ENCODE measurements around the gene NHSL2. TPM values are rescaled to one million over a fixed set of nuclear protein-coding genes. Genes with fewer than 3 reads are reported as not detected.

NHSL2 gene
- total RNA-seq, 2 donors from 2014 or later = 5.5 to 9.3 TPM

- Histone ChIP-seq H3K4me3 (no peak overlapping the region), H3K4me1 (peaks cover 0 to 5% of the 10 kb centered on the region in 2 donors), H3K36me3 (no peaks in the 10 kb centered on the region), H3K27ac (no peak overlapping the region), H3K27me3 (no peaks in the 10 kb centered on the region), H3K9me3 (no peaks in the 10 kb centered on the region)
- peak; percentile 45 to 70 for TF ChIP-seq CTCF (IDR thresholded peaks at IDR 0.05)
- DNase-seq (ENCODE audit: low spot score) = no peak
Observed at GRCh38 chrX:71998836-71999509, 88.3 kb downstream of the NHSL2 start.

GRCh38 chrX:71999535-71999934 lies 88.9 kb downstream of the NHSL2 start:
- H3K4me1 ChIP-seq = peaks cover 0 to 9% of the 10 kb centered on the region in 2 donors
- H3K9me3 ChIP-seq = no peaks in the 10 kb centered on the region
- H3K4me3 ChIP-seq = no peak overlapping the region
- no peaks in the 10 kb centered on the region for H3K27me3 ChIP-seq
- TF ChIP-seq CTCF (IDR thresholded peaks at IDR 0.05) = no peak
- DNase-seq (ENCODE audit: low spot score) = no peak
- H3K27ac ChIP-seq = no peak overlapping the region
- no peaks in the 10 kb centered on the region for H3K36me3 ChIP-seq

- Histone ChIP-seq H3K9me3 (no peaks in the 10 kb centered on the region), H3K4me1 (peaks cover 0 to 9% of the 10 kb centered on the region in 2 donors), H3K27ac (no peak overlapping the region), H3K4me3 (no peak overlapping the region), H3K36me3 (no peaks in the 10 kb centered on the region), H3K27me3 (no peaks in the 10 kb centered on the region)
- no peak for TF ChIP-seq CTCF (IDR thresholded peaks at IDR 0.05)
- no peak for DNase-seq (ENCODE audit: low spot score)
Observed at GRCh38 chrX:72001471-72001870, 90.8 kb downstream of the NHSL2 start.

GRCh38 chrX:72001906-72002305 lies 91.3 kb downstream of the NHSL2 start:
- Histone ChIP-seq H3K27me3 (no peaks in the 10 kb centered on the region), H3K4me1 (peaks cover 0 to 9% of the 10 kb centered on the region in 2 donors), H3K27ac (no peak overlapping the region), H3K9me3 (no peaks in the 10 kb centered on the region), H3K4me3 (no peak overlapping the region), H3K36me3 (no peaks in the 10 kb centered on the region)
- TF ChIP-seq CTCF (IDR thresholded peaks at IDR 0.05) = no peak
- no peak for DNase-seq (ENCODE audit: low spot score)

- Histone ChIP-seq H3K27ac (no peak overlapping the region), H3K9me3 (no peaks in the 10 kb centered on the region), H3K36me3 (no peaks in the 10 kb centered on the region), H3K4me1 (peaks cover 0 to 9% of the 10 kb centered on the region in 2 donors), H3K4me3 (no peak overlapping the region), H3K27me3 (no peaks in the 10 kb centered on the region)
- no peak for DNase-seq (ENCODE audit: low spot score)
- no peak for TF ChIP-seq CTCF (IDR thresholded peaks at IDR 0.05)
Observed at GRCh38 chrX:72002875-72003274, 92.2 kb downstream of the NHSL2 start.
